Measurements from ENCODE around the gene FBXW8. TPM values are rescaled to one million over a fixed set of nuclear protein-coding genes. Genes with fewer than 3 reads are reported as not detected.

Gene FBXW8
- total RNA-seq, 1 experiment from 2014 or later = 15.3 TPM

- Histone ChIP-seq H3K79me1 (ENCODE audit: insufficient read depth, low read depth, low read length, poor library complexity, severe bottlenecking) (no peaks in the 10 kb centered on the region), H2BK15ac (ENCODE audit: low read depth, low read length) (no peak overlapping the region), H3K79me2 (ENCODE audit: insufficient read depth, low read length) (no peaks in the 10 kb centered on the region), H3K23ac (ENCODE audit: insufficient read length, low read depth, low read length) (no peak overlapping the region), H3K23me2 (ENCODE audit: insufficient read length, low read depth, low read length, poor library complexity, severe bottlenecking) (no peaks in the 10 kb centered on the region), H2AFZ (ENCODE audit: low read length) (no peak overlapping the region), H3K9ac (ENCODE audit: extremely low read depth, insufficient read length, low read length) (no peak overlapping the region), H3K56ac (ENCODE audit: insufficient read length, low read depth, low read length) (no peak overlapping the region), H3T11ph (ENCODE audit: low read length) (no peak overlapping the region), H2AK5ac (ENCODE audit: insufficient read length, low read length) (no peak overlapping the region), H3K27me3 (ENCODE audit: insufficient read depth, low read length) (no peaks in the 10 kb centered on the region), H2BK120ac (ENCODE audit: low read depth, low read length, poor library complexity, severe bottlenecking) (no peak overlapping the region), H3K4ac (ENCODE audit: low read depth, low read length) (no peak overlapping the region), H3K14ac (ENCODE audit: insufficient read depth, low read length) (no peak overlapping the region), H2BK12ac (ENCODE audit: insufficient read length, low read depth, low read length) (no peak overlapping the region), H3K4me1 (ENCODE audit: insufficient read depth, low read length) (no peaks in the 10 kb centered on the region), H2BK20ac (ENCODE audit: low read depth, low read length, poor library complexity, severe bottlenecking) (no peak overlapping the region), H3K4me2 (ENCODE audit: insufficient read depth, insufficient read length, low read length) (no peak overlapping the region), H3K27ac (ENCODE audit: insufficient read length, low read depth, low read length) (no peak overlapping the region), H3K18ac (ENCODE audit: insufficient read length, low read depth, low read length) (no peak overlapping the region), H4K8ac (replicated peaks; ENCODE audit: insufficient read length, low read depth, low read length) (no peak overlapping the region), H4K91ac (ENCODE audit: insufficient read length, low read depth, low read length) (no peak overlapping the region), H4K5ac (ENCODE audit: insufficient read length, low read depth, low read length) (no peak overlapping the region), H2BK5ac (ENCODE audit: insufficient read length, low read length) (no peak overlapping the region), H4K20me1 (ENCODE audit: control insufficient read depth, insufficient read depth, insufficient read length) (no peaks in the 10 kb centered on the region), H3K9me3 (ENCODE audit: control insufficient read depth, low read depth, low read length) (no peaks in the 10 kb centered on the region)
- no peak overlapping the region for H3K4me3 Mint-ChIP-seq
- H3K9me3 Mint-ChIP-seq = peaks cover 12 to 16% of the 10 kb centered on the region in 2 experiments
- no peak for DNase-seq
- WGBS (ENCODE audit: extremely low coverage, insufficient read length, low lambda C conversion rate) = no CpG with 5 or more reads among the region's 5 CpGs
- H3K4me1 Mint-ChIP-seq = no peaks in the 10 kb centered on the region
- no peaks in the 10 kb centered on the region for H3K27me3 Mint-ChIP-seq (ENCODE audit: low read depth)
- TF ChIP-seq CTCF (conservative IDR thresholded peaks at IDR 0.05) = no peak
- H3K36me3 Mint-ChIP-seq (ENCODE audit: insufficient read depth in 1 of 3, low read depth in 3 of 3) = peaks cover 22 to 39% (median 36%) of the 10 kb centered on the region in 3 experiments
- H3K27ac Mint-ChIP-seq = 0 out of 7 replicates have a peak overlapping the region, but pooled peaks of 1 of the 3 experiments have one; percentile 10
These were observed 30.4 kb downstream of the FBXW8 start for GRCh38 chr12:116941188-116941587.
